K562 (cell line): ENCODE results near the gene SPATA31D4. TPM values are rescaled to one million over a fixed set of nuclear protein-coding genes. Genes with fewer than 3 reads are reported as not detected.

Experiments
- ATAC-seq: fragments of 200-7000 bp; cut with Tn5 transposase; 3 replicates; pipeline ENCODE4 v1.9.1; 2020; ENCODE audit warnings: moderate library complexity
- BruUV-seq: library from RNA; stranded (reverse); fragments of 400-500 nt; replicated peaks from 2 replicates; lab custom pipeline; 2021; lab: Mats Ljungman, UMichigan
- CTCF ChIA-PET: fragments of 300-600 bp; formaldehyde crosslinking; extraction: SDS; loops from one replicate; lab custom pipeline; 2021; ENCODE audit warnings: low intra/inter-chr PET ratio; lab: Yijun Ruan, JAX
- POLR2A ChIA-PET: fragments of 300-600, 350-650 bp; sonication (Branson Sonifier 250); formaldehyde crosslinking; extraction: SDS; loops from one replicate; lab custom pipeline; 2021; ENCODE audit warnings: antibody characterized with exemption, inconsistent platforms; lab: Yijun Ruan, JAX
- DNase-seq, 4 experiments: peaks; one replicate each; pipeline versions ENCODE4 v3.0.0 to v3.0.0-alpha.2; 2011 to 2018; ENCODE audit warnings: low spot score in 3 of 4, mixed read lengths in 3 of 4; ENCODE audit errors: extremely low read depth in 1 of 4
- FAIRE-seq: peaks from 2 replicates; lab custom pipeline; 2011; peaks lifted over from hg19 to GRCh38; lab: Jason Lieb, UNC
- H2AFZ ChIP-seq: 2 replicates; pipeline ENCODE4 v1.6.0; 2011; ENCODE audit warnings: low read depth, low read length, control low read depth, inconsistent platforms
- H3K27ac ChIP-seq: fragments of 200-600 bp; 3 replicates; pipeline ENCODE4 v1.8.0; 2011; ENCODE audit warnings: low read depth, mild to moderate bottlenecking, control low read depth, inconsistent platforms, low read length, moderate library complexity, mixed read lengths; ENCODE audit errors: extremely low read depth
- H3K27me3 ChIP-seq, 2 experiments: fragments of 300-600 bp in 1 of 2; 2 replicates in 1 of 2; 3 replicates in 1 of 2; pipeline versions ENCODE4 v1.6.0 to v1.8.0; 2011; ENCODE audit warnings: inconsistent platforms in 2 of 2, low read length in 2 of 2, mild to moderate bottlenecking in 1 of 2, mixed read lengths in 1 of 2, moderate library complexity in 1 of 2; ENCODE audit not compliant: control insufficient read depth in 2 of 2, insufficient read depth in 2 of 2
- H3K36me3 ChIP-seq: fragments of 300-600 bp; 3 replicates; pipeline ENCODE4 v1.8.0; 2011; ENCODE audit warnings: mild to moderate bottlenecking, low read length, inconsistent platforms; ENCODE audit not compliant: control insufficient read depth, insufficient read depth
- H3K4me1 ChIP-seq, 2 experiments: fragments of 200-600 bp in 1 of 2; replicated peaks in 1 of 2; 2 replicates in 1 of 2; 3 replicates in 1 of 2; pipeline versions ENCODE4 v1.5.1 to v1.8.0; 2011; ENCODE audit warnings: inconsistent platforms in 2 of 2, low read length in 2 of 2, mild to moderate bottlenecking in 1 of 2, mixed read lengths in 1 of 2, moderate library complexity in 1 of 2; ENCODE audit not compliant: control insufficient read depth in 2 of 2, insufficient read depth in 2 of 2
- H3K4me2 ChIP-seq: 2 replicates; pipeline ENCODE4 v1.6.1; 2011; ENCODE audit warnings: low read length, control low read depth, inconsistent platforms, mixed read lengths; ENCODE audit not compliant: insufficient read depth
- H3K4me3 ChIP-seq: fragments of 200-600 bp; sonication (generic), shearing (Covaris generic); 2 replicates; pipeline ENCODE4 v1.5.1; 2016; ENCODE audit warnings: control low read depth, inconsistent platforms
- H3K79me2 ChIP-seq: fragments of 200-600 bp; 3 replicates; pipeline ENCODE4 v1.8.0; 2011; ENCODE audit warnings: low read length, inconsistent platforms; ENCODE audit not compliant: control insufficient read depth, insufficient read depth
- H3K9ac ChIP-seq, 2 experiments: 2 replicates each; pipeline versions ENCODE4 v1.6.0 to v1.6.1; 2011; ENCODE audit warnings: low read depth in 2 of 2, low read length in 2 of 2, control low read depth in 1 of 2, inconsistent platforms in 1 of 2, mild to moderate bottlenecking in 1 of 2, mixed read lengths in 1 of 2; ENCODE audit not compliant: insufficient read depth in 1 of 2
- H3K9me1 ChIP-seq: one replicate; pipeline ENCODE4 v1.6.0; 2011; ENCODE audit warnings: inconsistent platforms, mild to moderate bottlenecking, low read length, moderate library complexity; ENCODE audit not compliant: control insufficient read depth, insufficient read depth
- H3K9me3 ChIP-seq: replicated peaks from 2 replicates; pipeline ENCODE4 v1.5.1; 2011; ENCODE audit warnings: low read depth, low read length, inconsistent platforms; ENCODE audit not compliant: control insufficient read depth, insufficient read depth
- H4K20me1 ChIP-seq: replicated peaks from 2 replicates; pipeline ENCODE4 v1.6.1; 2011; ENCODE audit warnings: low read length, inconsistent platforms, mixed read lengths; ENCODE audit not compliant: control insufficient read depth, insufficient read depth
- CBFB ChIP-seq: sonication (generic); formaldehyde crosslinking; IDR thresholded peaks from 2 replicates; pipeline ENCODE4 v1.4.0; 2020; ENCODE audit warnings: mild to moderate bottlenecking, missing genetic modification reagents
- DIDO1 ChIP-seq: fragments of 450-650 bp; IDR thresholded peaks from 2 replicates; pipeline ENCODE4 v1.6.1; 2016; ENCODE audit warnings: low read depth, missing biosample characterization, missing genetic modification characterization
- FIP1L1 ChIP-seq: fragments of 200-400 bp; formaldehyde crosslinking; IDR thresholded peaks from 2 replicates; pipeline ENCODE4 v1.6.1; 2018; ENCODE audit warnings: mild to moderate bottlenecking, low read depth, low read length; ENCODE audit not compliant: poor library complexity, severe bottlenecking
- FOXA1 ChIP-seq: fragments of 450-650 bp; IDR thresholded peaks from 2 replicates; pipeline ENCODE4 v1.6.1; 2016; ENCODE audit warnings: mild to moderate bottlenecking, borderline replicate concordance
- POLR2G ChIP-seq: fragments of 200-400 bp; formaldehyde crosslinking; IDR thresholded peaks from 2 replicates; pipeline ENCODE4 v1.6.1; 2017; ENCODE audit warnings: low read depth, mild to moderate bottlenecking, antibody characterized with exemption, low read length, moderate library complexity
- PRPF4 ChIP-seq: fragments of 200-400 bp; formaldehyde crosslinking; IDR thresholded peaks from one replicate; pipeline ENCODE4 v1.6.1; 2017; ENCODE audit warnings: low read length, low read depth, mild to moderate bottlenecking; ENCODE audit not compliant: insufficient read depth, poor library complexity, severe bottlenecking
- SAP30 ChIP-seq: fragments of 200-600 bp; sonication (generic); IDR thresholded peaks from 2 replicates; pipeline ENCODE4 v1.6.1; 2012; ENCODE audit warnings: borderline replicate concordance, low read depth, mild to moderate bottlenecking, moderate library complexity, low read length, control low read depth, inconsistent platforms; ENCODE audit not compliant: insufficient read depth, poor library complexity, severe bottlenecking
- SMARCA4 ChIP-seq: fragments of 450-650 bp; IDR thresholded peaks from 2 replicates; pipeline ENCODE4 v1.6.1; 2016
- SMARCA5 ChIP-seq: fragments of 450-650 bp; IDR thresholded peaks from 2 replicates; pipeline ENCODE4 v1.6.1; 2016
- STAT5A ChIP-seq: IDR thresholded peaks from 2 replicates; pipeline ENCODE4 v1.6.1; 2012; ENCODE audit warnings: low read length, inconsistent platforms, borderline replicate concordance
- ZKSCAN3 ChIP-seq: fragments of 250-450 bp; sonication (Bioruptor Pico); IDR thresholded peaks from 2 replicates; pipeline ENCODE4 v1.4.0; 2020
- ZNF263 ChIP-seq: sonication (generic); formaldehyde crosslinking; IDR thresholded peaks from 2 replicates; pipeline ENCODE4 v1.8.0; 2022; ENCODE audit warnings: mild to moderate bottlenecking, missing genetic modification reagents, borderline replicate concordance
- ZNF354B ChIP-seq: fragments of 250-450 bp; sonication (Bioruptor Pico); IDR thresholded peaks from 2 replicates; pipeline ENCODE4 v1.4.0; 2020
- ZNF75A ChIP-seq: fragments of 450-650 bp; formaldehyde crosslinking; IDR thresholded peaks from 2 replicates; pipeline ENCODE4 v1.4.0; 2020; ENCODE audit warnings: mild to moderate bottlenecking
- WGBS: fragments of 100-300 bp; shearing (Covaris generic); methylation state at CpG from one replicate; pipeline ENCODE4 v1.1.6; 2016; ENCODE audit warnings: low coverage, mixed read lengths; ENCODE audit not compliant: insufficient coverage; ENCODE audit errors: missing lambda C conversion rate; 5-methylcytosine and 5-hydroxymethylcytosine counted together
- in situ Hi-C: fragments of 300-500 bp; cut with MboI; formaldehyde crosslinking; loops from 4 replicates; pipeline ENCODE4 v1.15.0; 2018; ENCODE audit warnings: inconsistent platforms, mixed read lengths
- intact Hi-C: fragments of 100-400 bp; cut with micrococcal nuclease; formaldehyde crosslinking; loops from 2 replicates; pipeline ENCODE4 v1.14.2; 2022
- polyA plus RNA-seq, 8 experiments: library from polyadenylated mRNA; depleted of rRNA in 4 of 8; stranded (reverse) in 5 of 8; unstranded in 3 of 8; fragments of >200 nt; fragmentation: Nextera tagmentation in 2 of 8; fragmentation: Illumina TruSeq in 1 of 8; extraction: Ambion mirVana in 2 of 8; extraction: Trizol in 1 of 8; gene quantifications; 2 replicates each; pipeline versions ENCODE4 v1.2.1 to v1.2.3, GENCODE V29; 2011 to 2014; ENCODE audit warnings: inconsistent platforms in 1 of 8, missing spikeins in 1 of 8
- total RNA-seq, 7 experiments: library from RNA; depleted of rRNA in 6 of 7; stranded (reverse); fragments of >200 nt in 6 of 7; fragmentation: Illumina TruSeq in 2 of 7; extraction: Trizol in 2 of 7; gene quantifications; 2 replicates each; pipeline versions ENCODE4 v1.2.1 to v1.2.3, GENCODE V29; 2011 to 2021; ENCODE audit warnings: low replicate concordance in 1 of 7
- TF ChIP-seq, protein P1 (sequence below), 3 experiments: fragments of 200-800 bp in 1 of 3; fragments of 250-450 bp in 1 of 3; fragments of 450-650 bp in 1 of 3; sonication (Bioruptor Pico) in 1 of 3; sonication (Bioruptor generic) in 1 of 3; formaldehyde crosslinking in 1 of 3; IDR thresholded peaks; 2 replicates each; pipeline versions ENCODE4 v1.6.1 to v1.8.0; 2016 to 2022; ENCODE audit warnings: mild to moderate bottlenecking in 2 of 3, missing genetic modification characterization in 2 of 3, missing compliant biosample characterization in 1 of 3, moderate library complexity in 1 of 3
- TF ChIP-seq, protein P2 (sequence below): sonication (generic); formaldehyde crosslinking; IDR thresholded peaks from 2 replicates; pipeline ENCODE4 v1.8.0; 2022; ENCODE audit warnings: mild to moderate bottlenecking, low read depth, missing genetic modification reagents

SPATA31D4 gene
- total and polyA plus RNA-seq, 9 of the 15 experiments (the other 6 are each of a cell fraction or from before 2014, with no cell fraction given), result not detected

- no peak for TF ChIP-seq ZNF354B (CRISPR knock-in tag)
- no peak for TF ChIP-seq SMARCA4
These were observed 26.0 kb upstream of the SPATA31D4 start (continued) for GRCh38 chr9:81902196-81902595.

- FAIRE-seq, result no peak
- POLR2A ChIA-PET, result no interaction called here
- in situ Hi-C loops, result no loop called here
- Histone ChIP-seq H3K36me3 (no peaks in the 10 kb centered on the region), H3K27me3 (no peaks in the 10 kb centered on the region), H3K9me3 (no peaks in the 10 kb centered on the region), H3K4me3 (no peak overlapping the region), H3K4me2 (no peak overlapping the region), H3K27ac (no peak overlapping the region), H3K9me1 (no peaks in the 10 kb centered on the region), H4K20me1 (no peaks in the 10 kb centered on the region), H2AFZ (no peak overlapping the region), H3K9ac (no peak overlapping the region), H3K79me2 (no peaks in the 10 kb centered on the region), H3K4me1 (no peaks in the 10 kb centered on the region)
- no peak for TF ChIP-seq PRPF4
- no peak for TF ChIP-seq POLR2G
- no peak for TF ChIP-seq CBFB (CRISPR knock-in tag)
- TF ChIP-seq STAT5A, result no peak
- TF ChIP-seq, protein P1, sequence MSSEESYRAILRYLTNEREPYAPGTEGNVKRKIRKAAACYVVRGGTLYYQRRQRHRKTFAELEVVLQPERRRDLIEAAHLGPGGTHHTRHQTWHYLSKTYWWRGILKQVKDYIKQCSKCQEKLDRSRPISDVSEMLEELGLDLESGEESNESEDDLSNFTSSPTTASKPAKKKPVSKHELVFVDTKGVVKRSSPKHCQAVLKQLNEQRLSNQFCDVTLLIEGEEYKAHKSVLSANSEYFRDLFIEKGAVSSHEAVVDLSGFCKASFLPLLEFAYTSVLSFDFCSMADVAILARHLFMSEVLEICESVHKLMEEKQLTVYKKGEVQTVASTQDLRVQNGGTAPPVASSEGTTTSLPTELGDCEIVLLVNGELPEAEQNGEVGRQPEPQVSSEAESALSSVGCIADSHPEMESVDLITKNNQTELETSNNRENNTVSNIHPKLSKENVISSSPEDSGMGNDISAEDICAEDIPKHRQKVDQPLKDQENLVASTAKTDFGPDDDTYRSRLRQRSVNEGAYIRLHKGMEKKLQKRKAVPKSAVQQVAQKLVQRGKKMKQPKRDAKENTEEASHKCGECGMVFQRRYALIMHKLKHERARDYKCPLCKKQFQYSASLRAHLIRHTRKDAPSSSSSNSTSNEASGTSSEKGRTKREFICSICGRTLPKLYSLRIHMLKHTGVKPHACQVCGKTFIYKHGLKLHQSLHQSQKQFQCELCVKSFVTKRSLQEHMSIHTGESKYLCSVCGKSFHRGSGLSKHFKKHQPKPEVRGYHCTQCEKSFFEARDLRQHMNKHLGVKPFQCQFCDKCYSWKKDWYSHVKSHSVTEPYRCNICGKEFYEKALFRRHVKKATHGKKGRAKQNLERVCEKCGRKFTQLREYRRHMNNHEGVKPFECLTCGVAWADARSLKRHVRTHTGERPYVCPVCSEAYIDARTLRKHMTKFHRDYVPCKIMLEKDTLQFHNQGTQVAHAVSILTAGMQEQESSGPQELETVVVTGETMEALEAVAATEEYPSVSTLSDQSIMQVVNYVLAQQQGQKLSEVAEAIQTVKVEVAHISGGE (CRISPR knock-in tag; IDR thresholded peaks at IDR 0.05), result no peak
- no peak for TF ChIP-seq FIP1L1
- TF ChIP-seq SMARCA5, result no peak
- no peak for TF ChIP-seq ZKSCAN3 (CRISPR knock-in tag)
- TF ChIP-seq ZNF263, result no peak
- TF ChIP-seq SAP30, result no peak
- TF ChIP-seq FOXA1, result no peak
- TF ChIP-seq DIDO1 (tag), result no peak
- TF ChIP-seq, protein P2, sequence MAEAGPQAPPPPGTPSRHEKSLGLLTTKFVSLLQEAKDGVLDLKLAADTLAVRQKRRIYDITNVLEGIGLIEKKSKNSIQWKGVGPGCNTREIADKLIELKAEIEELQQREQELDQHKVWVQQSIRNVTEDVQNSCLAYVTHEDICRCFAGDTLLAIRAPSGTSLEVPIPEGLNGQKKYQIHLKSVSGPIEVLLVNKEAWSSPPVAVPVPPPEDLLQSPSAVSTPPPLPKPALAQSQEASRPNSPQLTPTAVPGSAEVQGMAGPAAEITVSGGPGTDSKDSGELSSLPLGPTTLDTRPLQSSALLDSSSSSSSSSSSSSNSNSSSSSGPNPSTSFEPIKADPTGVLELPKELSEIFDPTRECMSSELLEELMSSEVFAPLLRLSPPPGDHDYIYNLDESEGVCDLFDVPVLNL (CRISPR knock-in tag), result no peak
- TF ChIP-seq ZNF75A (CRISPR knock-in tag), result no peak
- ATAC-seq, result no peak
- 0% methylated on average over 2 of the region's 3 CpGs for WGBS
- BruUV-seq, result no TSS peak
- DNase-seq, result no peak
- CTCF ChIA-PET, result no interaction called here
- intact Hi-C loops, result no loop called here
These were observed 25.6 kb upstream of the SPATA31D4 start for GRCh38 chr9:81902626-81903025.
